ENCODE results near the gene CCT5. TPM values are rescaled to one million over a fixed set of nuclear protein-coding genes. Genes with fewer than 3 reads are reported as not detected.
A peak's percentile ranks its signal among the peaks of the same experiment; 100 is the strongest.

CCT5 gene
- total RNA-seq, 1 experiment from 2014 or later = 548 TPM

DNA sequence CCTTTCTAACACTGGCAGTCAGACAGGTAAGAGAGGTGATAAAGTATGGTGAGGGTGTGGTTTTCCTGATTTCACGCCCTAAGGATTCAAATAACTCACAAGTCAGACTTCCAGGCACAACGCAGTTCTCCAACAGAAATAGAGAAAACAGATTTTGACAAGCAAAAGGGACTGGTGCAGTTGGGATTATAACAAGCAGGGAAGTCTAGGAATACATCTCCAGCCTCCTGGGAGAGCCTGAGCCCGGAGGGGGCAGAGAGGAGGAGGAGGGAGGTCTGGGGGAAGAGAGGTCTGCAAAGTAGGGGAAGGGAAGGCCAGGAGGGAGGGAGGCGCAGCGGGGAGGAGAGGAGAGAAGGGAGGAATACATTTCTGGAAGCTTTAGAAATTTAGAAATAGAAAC, 56.0 kb downstream of the CCT5 start:
- Mint-ChIP-seq H3K27me3 (ENCODE audit: low read depth) (peaks cover 10% of the 10 kb centered on the region), H3K4me1 (peaks cover 30% of the 10 kb centered on the region), H3K36me3 (peaks cover 21% of the 10 kb centered on the region), H3K4me3 (peak overlapping the region; percentile 88), H3K27ac (no peak overlapping the region), H3K9me3 (peaks cover 21% of the 10 kb centered on the region)
- ChIA-PET POLR2A (no interaction called here), CTCF (interaction anchor here (5.1 kb wide), 1 partner anchor 22 kb away, joined by 17 read pairs; no protein-coding TSS in a partner anchor)
- DNase-seq (ENCODE audit: low spot score) (no peak), ATAC-seq (peak; percentile 49)
- TF ChIP-seq JAZF1 (CRISPR knock-in tag; IDR thresholded peaks at IDR 0.05) = no peak
- no peak for TF ChIP-seq FOXJ3 (CRISPR knock-in tag; IDR thresholded peaks at IDR 0.05; ENCODE audit: borderline replicate concordance)

DNA sequence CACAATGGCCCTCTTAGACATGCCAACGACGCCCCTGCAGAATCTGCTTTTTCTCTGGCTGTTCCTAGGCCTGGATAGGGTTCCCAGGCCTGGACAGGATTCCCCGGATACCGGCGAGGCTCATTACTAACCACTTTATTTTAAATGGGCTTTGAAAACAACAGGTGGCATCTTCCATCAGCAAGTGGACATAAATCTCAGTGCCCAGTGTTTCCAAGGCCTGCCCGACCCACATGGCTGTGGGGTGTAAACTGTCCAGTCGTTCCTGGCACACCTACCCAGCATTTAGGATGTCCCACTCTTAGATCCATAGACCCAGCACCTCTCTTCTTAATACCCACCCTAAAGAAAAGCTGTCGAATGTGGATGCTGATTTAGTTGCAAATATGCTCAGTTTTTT, 56.7 kb downstream of the CCT5 start:
- ATAC-seq (peak; percentile 9; the same call in 1 of the 2 replicates), DNase-seq (ENCODE audit: low spot score) (no peak)
- TF ChIP-seq CREB1 (CRISPR knock-in tag; IDR thresholded peaks at IDR 0.05) (no peak), ETV6 (CRISPR knock-in tag; IDR thresholded peaks at IDR 0.05) (no peak), HMGA2 (CRISPR knock-in tag; IDR thresholded peaks at IDR 0.05) (no peak)
- TF ChIP-seq, protein P1, sequence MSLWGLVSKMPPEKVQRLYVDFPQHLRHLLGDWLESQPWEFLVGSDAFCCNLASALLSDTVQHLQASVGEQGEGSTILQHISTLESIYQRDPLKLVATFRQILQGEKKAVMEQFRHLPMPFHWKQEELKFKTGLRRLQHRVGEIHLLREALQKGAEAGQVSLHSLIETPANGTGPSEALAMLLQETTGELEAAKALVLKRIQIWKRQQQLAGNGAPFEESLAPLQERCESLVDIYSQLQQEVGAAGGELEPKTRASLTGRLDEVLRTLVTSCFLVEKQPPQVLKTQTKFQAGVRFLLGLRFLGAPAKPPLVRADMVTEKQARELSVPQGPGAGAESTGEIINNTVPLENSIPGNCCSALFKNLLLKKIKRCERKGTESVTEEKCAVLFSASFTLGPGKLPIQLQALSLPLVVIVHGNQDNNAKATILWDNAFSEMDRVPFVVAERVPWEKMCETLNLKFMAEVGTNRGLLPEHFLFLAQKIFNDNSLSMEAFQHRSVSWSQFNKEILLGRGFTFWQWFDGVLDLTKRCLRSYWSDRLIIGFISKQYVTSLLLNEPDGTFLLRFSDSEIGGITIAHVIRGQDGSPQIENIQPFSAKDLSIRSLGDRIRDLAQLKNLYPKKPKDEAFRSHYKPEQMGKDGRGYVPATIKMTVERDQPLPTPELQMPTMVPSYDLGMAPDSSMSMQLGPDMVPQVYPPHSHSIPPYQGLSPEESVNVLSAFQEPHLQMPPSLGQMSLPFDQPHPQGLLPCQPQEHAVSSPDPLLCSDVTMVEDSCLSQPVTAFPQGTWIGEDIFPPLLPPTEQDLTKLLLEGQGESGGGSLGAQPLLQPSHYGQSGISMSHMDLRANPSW (CRISPR knock-in tag; conservative IDR thresholded peaks at IDR 0.05; ENCODE audit: low read depth) = no peak
- CTCF ChIA-PET = no interaction called here
- Mint-ChIP-seq H3K27me3 (ENCODE audit: low read depth) (peaks cover 10% of the 10 kb centered on the region), H3K4me3 (peak overlapping the region; percentile 88), H3K36me3 (peaks cover 24% of the 10 kb centered on the region), H3K4me1 (peaks cover 30% of the 10 kb centered on the region), H3K9me3 (peaks cover 25% of the 10 kb centered on the region), H3K27ac (no peak overlapping the region)
- POLR2A ChIA-PET = no interaction called here

DNA sequence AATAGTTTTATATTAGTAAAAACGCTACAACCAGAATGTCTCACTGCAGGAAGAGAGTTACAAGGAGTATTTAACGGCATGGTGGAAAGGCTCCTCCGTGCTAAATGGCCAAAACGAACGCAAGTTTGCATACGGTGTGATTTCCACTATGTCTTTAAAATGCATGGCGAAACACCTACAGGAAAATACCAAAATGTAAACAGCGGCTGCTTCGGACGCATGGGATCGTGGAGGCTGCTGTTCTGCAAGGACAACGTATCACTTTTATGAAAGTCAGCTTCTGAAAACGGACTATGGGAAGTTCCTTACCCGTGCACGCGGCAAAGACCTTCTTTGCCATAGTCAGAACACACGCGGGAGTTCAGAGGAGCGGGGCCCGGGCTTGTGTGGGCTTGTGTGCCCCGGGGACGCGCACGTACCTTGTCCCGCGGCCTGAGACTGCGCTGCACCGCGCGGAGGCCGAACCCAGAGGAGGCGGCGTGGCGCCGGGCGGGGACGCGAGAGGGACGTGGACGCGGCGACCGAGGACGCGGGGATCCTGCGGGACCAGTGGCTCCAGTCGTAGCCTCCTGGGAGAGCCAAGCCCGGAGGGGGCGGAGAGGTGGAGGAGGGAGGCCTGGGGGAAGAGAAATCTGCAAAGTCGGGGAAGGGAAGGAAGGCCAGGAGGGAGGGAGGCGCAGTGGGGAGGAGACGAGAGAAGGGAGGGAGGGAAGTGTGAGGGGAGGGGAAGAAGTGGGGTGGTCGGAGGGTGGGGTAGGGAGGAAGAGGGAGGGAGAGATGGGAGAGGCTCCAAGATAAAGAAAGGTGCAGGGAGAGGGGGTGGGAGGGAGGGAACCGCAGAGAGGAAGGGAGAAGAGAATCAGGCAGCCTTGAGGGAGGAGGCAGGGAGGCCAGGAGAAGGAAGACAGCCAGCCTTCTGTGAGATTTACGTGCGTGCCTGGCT, 57.4 kb downstream of the CCT5 start, which contains the start of gene CMBL:
Gene CMBL (minus strand): TSS at position 697 of the 943 bp plus-strand sequence. CDS start 17,140 bp downstream, outside the sequence.
- peaks cover 30% of the 10 kb centered on the region for H3K4me1 Mint-ChIP-seq
- ATAC-seq (peak; percentile 61), DNase-seq (ENCODE audit: low spot score) (peak; percentile 58)
- ChIA-PET CTCF (no interaction called here), POLR2A (no interaction called here)
- H3K4me3 Mint-ChIP-seq = peak within 1 kb of the TSS; percentile 88
- peaks cover 24% of the 10 kb centered on the region for H3K36me3 Mint-ChIP-seq
- TF ChIP-seq, protein P2, sequence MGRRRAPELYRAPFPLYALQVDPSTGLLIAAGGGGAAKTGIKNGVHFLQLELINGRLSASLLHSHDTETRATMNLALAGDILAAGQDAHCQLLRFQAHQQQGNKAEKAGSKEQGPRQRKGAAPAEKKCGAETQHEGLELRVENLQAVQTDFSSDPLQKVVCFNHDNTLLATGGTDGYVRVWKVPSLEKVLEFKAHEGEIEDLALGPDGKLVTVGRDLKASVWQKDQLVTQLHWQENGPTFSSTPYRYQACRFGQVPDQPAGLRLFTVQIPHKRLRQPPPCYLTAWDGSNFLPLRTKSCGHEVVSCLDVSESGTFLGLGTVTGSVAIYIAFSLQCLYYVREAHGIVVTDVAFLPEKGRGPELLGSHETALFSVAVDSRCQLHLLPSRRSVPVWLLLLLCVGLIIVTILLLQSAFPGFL (CRISPR knock-in tag; IDR thresholded peaks at IDR 0.05; ENCODE audit: borderline replicate concordance) = no peak
- TF ChIP-seq FOXP1 (CRISPR knock-in tag; IDR thresholded peaks at IDR 0.05; ENCODE audit: borderline replicate concordance) = peak; percentile 72; the same call in 1 of the 2 replicates
- no peak for TF ChIP-seq ZNF416 (CRISPR knock-in tag; IDR thresholded peaks at IDR 0.05)
- TF ChIP-seq SP1 (CRISPR knock-in tag; conservative IDR thresholded peaks at IDR 0.05) = 0 out of 2 replicates have a peak, but pooled peaks have one; percentile 53
- no peak for TF ChIP-seq ELF4 (CRISPR knock-in tag; IDR thresholded peaks at IDR 0.05; ENCODE audit: low read depth)
- TF ChIP-seq FOXK1 (CRISPR knock-in tag; IDR thresholded peaks at IDR 0.05) = peak; percentile 51
- TF ChIP-seq, protein P3, sequence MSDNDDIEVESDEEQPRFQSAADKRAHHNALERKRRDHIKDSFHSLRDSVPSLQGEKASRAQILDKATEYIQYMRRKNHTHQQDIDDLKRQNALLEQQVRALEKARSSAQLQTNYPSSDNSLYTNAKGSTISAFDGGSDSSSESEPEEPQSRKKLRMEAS (CRISPR knock-in tag; IDR thresholded peaks at IDR 0.05) = peak; percentile 50; the same call in 1 of the 2 replicates
- 0 out of 2 replicates have a peak, but pooled peaks have one; percentile 6 for TF ChIP-seq KAT7 (CRISPR knock-in tag; IDR thresholded peaks at IDR 0.05; ENCODE audit: borderline replicate concordance)
- TF ChIP-seq CREM (CRISPR knock-in tag; IDR thresholded peaks at IDR 0.05) = no peak
- TF ChIP-seq NFE2L1 (CRISPR knock-in tag; IDR thresholded peaks at IDR 0.05) = 0 out of 2 replicates have a peak, but pooled peaks have one; percentile 34
- TF ChIP-seq, protein P4, sequence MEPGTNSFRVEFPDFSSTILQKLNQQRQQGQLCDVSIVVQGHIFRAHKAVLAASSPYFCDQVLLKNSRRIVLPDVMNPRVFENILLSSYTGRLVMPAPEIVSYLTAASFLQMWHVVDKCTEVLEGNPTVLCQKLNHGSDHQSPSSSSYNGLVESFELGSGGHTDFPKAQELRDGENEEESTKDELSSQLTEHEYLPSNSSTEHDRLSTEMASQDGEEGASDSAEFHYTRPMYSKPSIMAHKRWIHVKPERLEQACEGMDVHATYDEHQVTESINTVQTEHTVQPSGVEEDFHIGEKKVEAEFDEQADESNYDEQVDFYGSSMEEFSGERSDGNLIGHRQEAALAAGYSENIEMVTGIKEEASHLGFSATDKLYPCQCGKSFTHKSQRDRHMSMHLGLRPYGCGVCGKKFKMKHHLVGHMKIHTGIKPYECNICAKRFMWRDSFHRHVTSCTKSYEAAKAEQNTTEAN (CRISPR knock-in tag; IDR thresholded peaks at IDR 0.05) = no peak
- TF ChIP-seq, protein P5, sequence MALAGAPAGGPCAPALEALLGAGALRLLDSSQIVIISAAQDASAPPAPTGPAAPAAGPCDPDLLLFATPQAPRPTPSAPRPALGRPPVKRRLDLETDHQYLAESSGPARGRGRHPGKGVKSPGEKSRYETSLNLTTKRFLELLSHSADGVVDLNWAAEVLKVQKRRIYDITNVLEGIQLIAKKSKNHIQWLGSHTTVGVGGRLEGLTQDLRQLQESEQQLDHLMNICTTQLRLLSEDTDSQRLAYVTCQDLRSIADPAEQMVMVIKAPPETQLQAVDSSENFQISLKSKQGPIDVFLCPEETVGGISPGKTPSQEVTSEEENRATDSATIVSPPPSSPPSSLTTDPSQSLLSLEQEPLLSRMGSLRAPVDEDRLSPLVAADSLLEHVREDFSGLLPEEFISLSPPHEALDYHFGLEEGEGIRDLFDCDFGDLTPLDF (CRISPR knock-in tag; IDR thresholded peaks at IDR 0.05) = no peak
- no peak for TF ChIP-seq ZNF138 (CRISPR knock-in tag; conservative IDR thresholded peaks at IDR 0.05)
- no peak for TF ChIP-seq ZNF219 (CRISPR knock-in tag; IDR thresholded peaks at IDR 0.05; ENCODE audit: borderline replicate concordance)
- no peak for TF ChIP-seq FOXJ3 (CRISPR knock-in tag; IDR thresholded peaks at IDR 0.05; ENCODE audit: borderline replicate concordance)
- TF ChIP-seq, protein P6, sequence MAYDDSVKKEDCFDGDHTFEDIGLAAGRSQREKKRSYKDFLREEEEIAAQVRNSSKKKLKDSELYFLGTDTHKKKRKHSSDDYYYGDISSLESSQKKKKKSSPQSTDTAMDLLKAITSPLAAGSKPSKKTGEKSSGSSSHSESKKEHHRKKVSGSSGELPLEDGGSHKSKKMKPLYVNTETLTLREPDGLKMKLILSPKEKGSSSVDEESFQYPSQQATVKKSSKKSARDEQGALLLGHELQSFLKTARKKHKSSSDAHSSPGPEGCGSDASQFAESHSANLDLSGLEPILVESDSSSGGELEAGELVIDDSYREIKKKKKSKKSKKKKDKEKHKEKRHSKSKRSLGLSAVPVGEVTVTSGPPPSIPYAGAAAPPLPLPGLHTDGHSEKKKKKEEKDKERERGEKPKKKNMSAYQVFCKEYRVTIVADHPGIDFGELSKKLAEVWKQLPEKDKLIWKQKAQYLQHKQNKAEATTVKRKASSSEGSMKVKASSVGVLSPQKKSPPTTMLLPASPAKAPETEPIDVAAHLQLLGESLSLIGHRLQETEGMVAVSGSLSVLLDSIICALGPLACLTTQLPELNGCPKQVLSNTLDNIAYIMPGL (CRISPR knock-in tag; IDR thresholded peaks at IDR 0.05) = peak; percentile 66; the same call in 1 of the 2 replicates
- 0 out of 2 replicates have a peak, but pooled peaks have one; percentile 36 for TF ChIP-seq MYBL2 (CRISPR knock-in tag; IDR thresholded peaks at IDR 0.05)
- peak within 1 kb of the TSS; percentile 84 for H3K27ac Mint-ChIP-seq
- H3K27me3 Mint-ChIP-seq (ENCODE audit: low read depth) = peaks cover 10% of the 10 kb centered on the region
- H3K9me3 Mint-ChIP-seq = peaks cover 26% of the 10 kb centered on the region

All from WTC11 (cell line).